ENCODE measurements around the gene KRT86. TPM values are rescaled to one million over a fixed set of nuclear protein-coding genes. Genes with fewer than 3 reads are reported as not detected.
"Not testable (repeated sequence)": the region's sequence is repeated elsewhere in the genome, so short reads cannot be mapped to it uniquely, and the experiment has no call there.

KRT86 gene
- total RNA-seq, 1 donor from 2014 or later, result not detected

GRCh38 chr12:52248541-52249461 is 25.6 kb upstream of the KRT86 start:
- intact Hi-C loops (cut with micrococcal nuclease), result no loop called here

GRCh38 chr12:52249511-52250047 is 24.9 kb upstream of the KRT86 start:
- Histone ChIP-seq H3K36me3 (no peaks in the 10 kb centered on the region), H3K27me3 (ENCODE audit: low read depth) (peaks cover 61% of the 10 kb centered on the region), H3K9me3 (replicated peaks) (no peaks in the 10 kb centered on the region), H3K4me3 (no peak overlapping the region), H3K27ac (replicated peaks) (no peak overlapping the region), H3K4me1 (peaks cover 30% of the 10 kb centered on the region)
- DNase-seq, result no peak
- TF ChIP-seq CTCF (IDR thresholded peaks at IDR 0.05; ENCODE audit: borderline replicate concordance), result no peak
- intact Hi-C loops (cut with micrococcal nuclease), result no loop called here

More at GRCh38 chr12:52248541-52249461, 25.6 kb upstream of the KRT86 start:
- H3K27ac ChIP-seq (replicated peaks), result no peak overlapping the region
- peaks cover 38% of the 10 kb centered on the region for H3K4me1 ChIP-seq
- no peak for TF ChIP-seq CTCF (IDR thresholded peaks at IDR 0.05; ENCODE audit: borderline replicate concordance)
- peaks cover 54% of the 10 kb centered on the region for H3K27me3 ChIP-seq (ENCODE audit: low read depth)
- peak; percentile 64 for DNase-seq
- no peaks in the 10 kb centered on the region for H3K9me3 ChIP-seq (replicated peaks)
- no peak overlapping the region for H3K4me3 ChIP-seq
- H3K36me3 ChIP-seq, result no peaks in the 10 kb centered on the region

GRCh38 chr12:52250048-52250990 is 24.1 kb upstream of the KRT86 start:
- peaks cover 69% of the 10 kb centered on the region for H3K27me3 ChIP-seq (ENCODE audit: low read depth)

GRCh38 chr12:52251367-52252051 is 22.9 kb upstream of the KRT86 start:
- Histone ChIP-seq H3K9me3 (replicated peaks) (no peaks in the 10 kb centered on the region), H3K4me3 (no peak overlapping the region), H3K27ac (replicated peaks) (no peak overlapping the region), H3K4me1 (peaks cover 28% of the 10 kb centered on the region), H3K27me3 (ENCODE audit: low read depth) (peaks cover 81% of the 10 kb centered on the region), H3K36me3 (no peaks in the 10 kb centered on the region)
- TF ChIP-seq CTCF (IDR thresholded peaks at IDR 0.05; ENCODE audit: borderline replicate concordance), result no peak
- no peak for DNase-seq
- intact Hi-C loops (cut with micrococcal nuclease), result no loop called here

More at GRCh38 chr12:52250048-52250990, 24.1 kb upstream of the KRT86 start:
- no peak overlapping the region for H3K4me3 ChIP-seq
- no peaks in the 10 kb centered on the region for H3K9me3 ChIP-seq (replicated peaks)
- intact Hi-C loops (cut with micrococcal nuclease), result no loop called here
- DNase-seq, result no peak
- H3K27ac ChIP-seq (replicated peaks), result no peak overlapping the region
- no peaks in the 10 kb centered on the region for H3K36me3 ChIP-seq
- peak; percentile 33 for TF ChIP-seq CTCF (IDR thresholded peaks at IDR 0.05; ENCODE audit: borderline replicate concordance)
- H3K4me1 ChIP-seq, result peaks cover 28% of the 10 kb centered on the region

- intact Hi-C loops (cut with micrococcal nuclease); H3K9me3 ChIP-seq (replicated peaks); H3K4me3 ChIP-seq; DNase-seq; H3K27ac ChIP-seq (replicated peaks); H3K36me3 ChIP-seq: not testable (repeated sequence)
- Histone ChIP-seq H3K4me1 (peaks cover 28% of the 10 kb centered on the region), H3K27me3 (ENCODE audit: low read depth) (peaks cover 88% of the 10 kb centered on the region)
Observed at GRCh38 chr12:52252175-52252615, 22.2 kb upstream of the KRT86 start.

Data from left ventricle myocardium inferior (tissue), 1 donor.